LNCaP clone FGC (cell line): ENCODE data around the gene DGKZ.

ENCODE experiments used
- DNase-seq: peaks from one replicate; pipeline ENCODE4 v3.0.0-alpha.2; 2011; ENCODE audit warnings: low read depth
- H3K4me3 ChIP-seq: 2 replicates; pipeline ENCODE4 v1.5.1; 2011; ENCODE audit warnings: mild to moderate bottlenecking, low read depth, low read length, control low read depth
- CTCF ChIP-seq: IDR thresholded peaks from 2 replicates; pipeline ENCODE4 v1.5.1; 2012; ENCODE audit warnings: mild to moderate bottlenecking; ENCODE audit not compliant: control insufficient read depth, insufficient read depth; ENCODE audit errors: extremely low read depth

The DGKZ gene

GRCh38 chr11:46391186-46391577 is 43.9 kb downstream of the DGKZ start:
- no peak for DNase-seq
- no peak overlapping the region for H3K4me3 ChIP-seq
- TF ChIP-seq CTCF: no peak

GRCh38 chr11:46391578-46392420 is 44.5 kb downstream of the DGKZ start, which contains the start of gene CHRM4:
TSS of gene CHRM4 (minus strand) at chr11:46391776. CDS start at chr11:46386557, 5,219 bp downstream.
- TF ChIP-seq CTCF: peak; percentile 56
- DNase-seq: no peak
- peak within 1 kb of the TSS; percentile 21; the same call in 1 of the 2 replicates for H3K4me3 ChIP-seq

- no peak for TF ChIP-seq CTCF
- peak; percentile 42 for DNase-seq
- no peak overlapping the region for H3K4me3 ChIP-seq
Measured at GRCh38 chr11:46392421-46393230, 45.4 kb downstream of the DGKZ start.

GRCh38 chr11:46393231-46393616 is 46.0 kb downstream of the DGKZ start:
- H3K4me3 ChIP-seq: no peak overlapping the region
- no peak for DNase-seq
- TF ChIP-seq CTCF: no peak

- H3K4me3 ChIP-seq: no peak overlapping the region
Measured at GRCh38 chr11:46393759-46394158, 46.5 kb downstream of the DGKZ start.

GRCh38 chr11:46397526-46397925 is 50.3 kb downstream of the DGKZ start:
- H3K4me3 ChIP-seq: no peak overlapping the region
- DNase-seq: no peak
- no peak for TF ChIP-seq CTCF

More at GRCh38 chr11:46393759-46394158, 46.5 kb downstream of the DGKZ start:
- DNase-seq: no peak
- no peak for TF ChIP-seq CTCF
